WI38 (cell line): ENCODE data around the gene ADARB1.

ENCODE experiments used
- H3K4me3 ChIP-seq: 2 replicates; pipeline ENCODE4 v1.5.1; 2011; ENCODE audit warnings: low read depth, mild to moderate bottlenecking, control low read depth, low read length
- CTCF ChIP-seq: IDR thresholded peaks from 2 replicates; pipeline ENCODE4 v1.5.1; 2012; ENCODE audit warnings: low read depth, mild to moderate bottlenecking, control low read depth, low read length

The ADARB1 gene

GRCh38 chr21:45048026-45048698 lies 26.2 kb upstream of the ADARB1 start:
- H3K4me3 ChIP-seq: no peak overlapping the region
- no peak for TF ChIP-seq CTCF

GRCh38 chr21:45048968-45049367 lies 25.4 kb upstream of the ADARB1 start:
- no peak overlapping the region for H3K4me3 ChIP-seq
- TF ChIP-seq CTCF: no peak

GRCh38 chr21:45049714-45050344 lies 24.6 kb upstream of the ADARB1 start:
- H3K4me3 ChIP-seq: peak overlapping the region; percentile 17; the same call in 1 of the 2 replicates
- TF ChIP-seq CTCF: no peak

GRCh38 chr21:45050345-45050796 lies 24.0 kb upstream of the ADARB1 start:
- peak overlapping the region; percentile 17; the same call in 1 of the 2 replicates for H3K4me3 ChIP-seq
- no peak for TF ChIP-seq CTCF

GRCh38 chr21:45050797-45051489 lies 23.4 kb upstream of the ADARB1 start:
- H3K4me3 ChIP-seq: peak overlapping the region; percentile 17; the same call in 1 of the 2 replicates
- TF ChIP-seq CTCF: no peak

- no peak for TF ChIP-seq CTCF
- no peak overlapping the region for H3K4me3 ChIP-seq
These were observed 22.6 kb upstream of the ADARB1 start for GRCh38 chr21:45051580-45052434.
